RCC 7860 (cell line): ENCODE measurements around the gene CEACAM16.
"Not testable (repeated sequence)": the region's sequence is repeated elsewhere in the genome, so short reads cannot be mapped to it uniquely, and the experiment has no call there.

Experiments
- DNase-seq: peaks from one replicate; pipeline ENCODE4 v3.0.0-alpha.2; 2015; ENCODE audit warnings: low spot score
- FAIRE-seq: peaks from 2 replicates; lab custom pipeline; 2012; peaks lifted over from hg19 to GRCh38; lab: Jason Lieb, UNC

Gene CEACAM16

DNA sequence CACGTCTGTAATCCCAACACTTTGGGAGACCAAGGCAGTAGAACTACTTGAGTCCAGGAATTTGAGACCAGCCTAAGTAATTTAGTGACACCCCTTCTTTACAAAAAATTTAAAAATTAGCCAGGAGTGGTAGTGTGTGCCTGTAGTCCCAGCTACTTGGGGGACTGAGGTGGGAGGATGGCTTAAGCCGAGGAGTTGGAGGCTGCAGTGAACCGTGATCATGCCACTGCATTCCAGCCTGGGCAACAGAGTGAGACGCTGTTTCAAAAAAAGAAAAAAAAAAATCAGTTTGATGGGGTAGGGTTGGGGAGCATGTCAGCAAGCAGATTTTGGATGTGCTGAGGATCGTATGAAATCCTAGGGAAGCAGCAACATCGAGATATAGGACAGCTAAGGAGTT is 23.4 kb upstream of the CEACAM16 start:
- no peak for FAIRE-seq
- no peak for DNase-seq

DNA sequence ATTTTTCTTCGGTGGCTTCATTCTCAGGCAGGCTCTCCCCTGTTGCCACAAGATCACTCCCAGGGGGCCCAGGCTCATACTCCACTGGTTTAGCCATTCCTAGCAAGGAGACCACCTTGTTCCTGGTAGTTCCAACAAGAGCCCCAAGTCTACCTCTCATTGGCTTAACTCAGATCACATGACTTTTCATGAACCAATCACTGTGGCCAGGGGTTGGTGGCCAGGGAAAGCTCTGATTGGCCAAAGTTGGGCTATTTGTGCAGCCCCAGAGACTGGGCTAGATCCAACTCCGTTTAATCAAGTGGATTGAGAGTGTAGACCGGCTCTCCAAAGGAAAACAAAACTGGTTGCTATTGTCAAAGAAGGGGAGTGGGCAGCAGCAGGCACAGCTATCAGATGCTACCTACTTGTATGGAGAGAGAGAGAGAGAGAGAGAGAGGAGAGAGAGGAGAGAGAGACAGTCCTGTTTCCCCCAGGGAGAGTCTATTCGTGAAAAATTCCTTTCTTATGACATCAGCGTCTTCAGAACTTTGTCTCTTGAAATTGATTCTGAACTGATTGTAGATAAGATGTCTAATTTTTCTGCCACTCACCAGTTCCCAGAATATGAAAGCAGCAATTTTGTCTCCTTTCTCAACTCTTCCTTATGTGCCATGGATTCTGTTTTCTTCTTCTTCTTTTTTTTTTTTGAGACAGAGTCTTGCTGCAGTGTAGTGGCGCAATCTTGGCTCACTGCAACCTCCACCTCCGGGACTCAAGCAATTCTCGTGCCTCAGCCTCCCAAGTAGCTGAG is 21.7 kb upstream of the CEACAM16 start:
- FAIRE-seq (no peak), DNase-seq (peak; percentile 36)

DNA sequence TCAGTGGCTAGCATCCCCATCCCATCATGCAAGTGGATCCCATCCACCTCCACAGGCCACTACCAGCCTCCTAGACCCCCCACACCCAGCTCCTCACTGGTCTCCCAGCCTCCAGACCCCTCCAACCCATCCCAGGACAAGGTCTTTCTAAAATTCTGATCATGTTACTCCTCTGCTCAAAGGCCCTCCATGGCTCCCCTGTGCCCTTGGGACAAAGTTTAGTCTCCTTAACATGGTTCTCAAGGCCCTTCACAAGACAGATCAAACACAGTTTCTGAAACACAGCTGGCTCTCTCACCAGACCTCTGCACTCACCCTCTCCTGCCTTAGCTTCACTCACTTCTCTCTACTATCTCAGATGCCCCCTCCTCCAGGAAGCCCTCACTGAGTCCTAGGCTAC is 18.4 kb upstream of the CEACAM16 start:
- FAIRE-seq (no peak), DNase-seq (no peak)

DNA sequence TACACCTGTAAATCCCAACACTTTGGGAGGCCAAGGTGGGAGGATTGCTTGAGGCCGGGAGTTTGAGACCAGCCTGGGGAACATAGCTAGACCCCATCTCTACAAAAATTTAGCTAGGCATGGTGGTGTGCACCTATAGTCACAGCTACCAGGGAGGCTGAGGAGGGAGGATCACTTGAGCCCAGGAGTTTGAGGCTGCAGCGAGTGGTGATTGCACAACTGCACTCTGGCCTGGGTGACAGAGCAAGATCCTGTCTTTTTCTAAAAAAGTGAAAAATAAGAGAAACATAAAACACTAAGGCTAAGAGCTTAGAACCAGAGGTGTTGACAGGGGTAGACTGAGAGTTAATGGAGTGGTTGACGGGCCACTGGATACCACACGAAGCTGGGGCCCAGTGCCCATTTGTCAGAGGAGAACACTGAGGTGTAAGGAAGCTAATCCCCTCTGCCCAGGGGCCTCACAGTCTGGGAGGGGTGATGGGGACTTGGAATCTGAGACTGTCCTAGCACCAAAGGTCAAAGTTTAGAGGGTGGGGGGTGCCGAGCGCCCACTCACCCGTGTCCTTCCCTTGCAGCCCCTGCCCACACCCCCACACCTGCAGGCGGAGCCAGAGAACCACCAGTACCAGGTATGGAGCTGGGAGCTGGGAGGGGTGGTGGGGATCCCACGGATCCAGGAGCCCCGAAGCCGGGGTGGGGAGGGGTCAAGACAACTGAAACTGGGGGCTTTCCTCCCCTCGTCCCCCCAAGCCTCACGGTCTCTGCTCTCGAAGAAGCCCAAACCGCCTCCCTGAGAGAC is 16.8 kb upstream of the CEACAM16 start:
- DNase-seq (no peak), FAIRE-seq (no peak)

DNA sequence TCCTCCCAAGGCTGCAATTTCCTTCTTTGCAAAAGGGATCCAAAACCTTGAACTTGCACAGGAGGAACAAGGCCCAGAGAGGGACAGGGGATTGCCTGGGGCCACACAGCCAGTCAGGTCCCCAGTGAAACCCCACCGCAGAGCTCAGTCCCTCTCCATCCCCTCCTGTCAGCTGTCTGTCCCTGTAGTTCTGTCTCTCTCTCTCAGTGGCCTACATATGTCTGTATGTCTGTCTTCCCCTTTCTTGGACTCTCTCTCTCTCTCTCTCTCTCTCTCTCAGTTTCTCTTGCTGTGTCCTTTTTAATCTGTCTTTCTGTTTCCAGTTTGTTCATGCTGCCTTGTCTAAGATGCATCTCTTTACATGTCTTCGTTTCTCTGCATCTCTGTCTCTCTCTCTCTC is 16.1 kb upstream of the CEACAM16 start:
- no peak for FAIRE-seq
- no peak for DNase-seq

DNA sequence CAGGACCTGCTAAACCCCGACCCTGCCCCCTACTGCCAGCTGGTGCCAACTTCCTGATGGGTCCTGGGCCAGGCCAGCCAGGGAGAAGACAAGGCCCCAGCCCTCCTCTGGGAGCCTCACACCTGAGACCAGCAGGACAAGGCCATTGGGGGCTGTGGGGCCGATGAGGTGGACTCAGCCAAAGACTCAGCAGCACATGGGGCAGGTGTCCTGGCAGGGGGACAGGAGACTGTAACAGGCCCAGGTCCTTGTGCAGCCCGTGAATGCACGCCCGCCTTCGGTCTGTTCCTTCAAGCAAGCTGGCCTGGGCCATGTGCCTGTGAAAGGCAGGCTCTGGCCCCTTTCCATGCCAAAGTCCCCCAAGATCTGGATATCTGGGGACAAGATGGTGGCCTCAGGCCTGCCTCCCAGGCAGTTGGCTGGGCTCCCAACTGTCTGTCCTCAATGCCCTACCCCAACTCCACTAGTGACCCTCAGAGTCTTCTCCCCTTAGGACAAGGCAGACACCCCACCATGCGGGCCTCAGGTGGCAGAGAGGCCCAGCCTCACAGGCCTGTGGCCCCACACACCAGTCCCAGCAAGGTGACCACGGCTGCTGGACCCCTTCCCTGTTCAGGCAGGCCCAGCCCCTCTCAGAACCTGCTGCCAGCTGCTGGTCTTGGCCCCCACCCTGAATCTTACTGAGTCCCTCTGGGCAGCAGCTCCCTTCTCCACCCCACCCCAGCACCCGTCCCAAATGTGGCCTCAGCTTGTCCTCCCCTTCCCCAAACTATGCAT is 15.3 kb upstream of the CEACAM16 start:
- DNase-seq (no peak), FAIRE-seq (no peak)

DNA sequence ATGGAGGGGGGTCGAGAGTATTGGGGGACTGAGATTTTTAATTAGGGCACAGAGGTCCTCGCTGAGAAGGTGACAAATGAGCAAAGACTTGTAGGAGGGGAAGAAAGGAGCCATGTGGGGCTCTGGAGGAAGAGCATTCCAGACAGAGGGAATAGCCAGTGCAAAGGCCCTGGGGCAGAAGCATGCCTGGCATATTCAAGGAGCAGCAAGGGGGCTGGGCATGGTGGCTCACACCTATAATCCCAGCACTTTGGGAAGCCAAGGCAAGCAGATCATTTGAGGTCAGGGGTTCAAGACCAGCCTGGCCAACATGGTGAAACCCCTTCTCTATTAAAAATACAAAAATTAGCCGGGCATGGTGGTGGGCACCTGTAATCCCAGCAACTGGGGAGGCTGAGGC is 14.6 kb upstream of the CEACAM16 start:
- not testable (repeated sequence) for DNase-seq, FAIRE-seq

DNA sequence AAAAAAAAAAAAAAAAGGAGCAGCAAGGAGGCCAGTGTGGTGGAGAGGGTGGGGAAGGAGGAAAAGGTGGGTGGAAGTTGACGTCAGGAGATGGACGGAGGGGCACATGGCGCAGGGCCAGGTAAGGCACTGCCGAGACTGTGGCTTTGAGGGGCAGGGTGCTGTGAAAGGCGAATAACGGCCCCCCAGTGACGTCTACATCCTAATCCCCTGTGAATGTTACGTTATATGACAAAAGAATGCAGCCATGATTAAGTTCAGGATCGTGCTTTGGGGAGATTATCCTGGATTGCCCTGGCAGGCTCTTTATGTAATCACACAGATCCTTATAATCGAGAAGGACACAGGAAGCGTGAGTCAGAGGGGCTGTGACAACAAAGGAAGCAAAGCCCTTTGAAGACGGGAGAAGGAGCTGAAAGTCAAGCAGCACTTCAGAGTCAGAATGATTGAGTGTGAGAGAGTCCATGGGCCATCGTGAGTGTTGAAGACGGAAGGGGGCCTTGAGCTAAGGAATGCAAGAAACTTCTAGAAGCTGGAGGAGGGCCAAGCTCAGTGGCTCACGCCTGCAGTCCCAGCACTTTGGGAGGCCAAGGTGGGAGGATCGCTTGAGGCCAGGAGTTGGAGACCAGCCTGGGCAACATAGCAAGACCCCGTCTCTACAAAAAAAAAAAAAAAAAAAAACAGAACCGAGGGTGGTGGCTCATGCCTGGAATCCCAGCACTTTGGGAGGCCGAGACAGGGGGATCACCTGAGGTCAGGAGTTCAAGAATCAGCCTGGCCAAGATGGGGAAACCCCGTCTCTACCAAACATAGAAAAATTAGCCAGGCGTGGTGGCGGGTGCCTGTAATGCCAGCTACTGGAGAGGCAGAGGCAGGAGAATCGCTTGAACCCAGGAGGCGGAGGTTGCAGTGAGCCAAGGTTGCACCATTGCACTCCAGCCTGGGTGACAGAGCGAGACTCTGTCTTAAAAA is 13.8 kb upstream of the CEACAM16 start:
- FAIRE-seq (peak; percentile 8), DNase-seq (peak; percentile 70)

DNA sequence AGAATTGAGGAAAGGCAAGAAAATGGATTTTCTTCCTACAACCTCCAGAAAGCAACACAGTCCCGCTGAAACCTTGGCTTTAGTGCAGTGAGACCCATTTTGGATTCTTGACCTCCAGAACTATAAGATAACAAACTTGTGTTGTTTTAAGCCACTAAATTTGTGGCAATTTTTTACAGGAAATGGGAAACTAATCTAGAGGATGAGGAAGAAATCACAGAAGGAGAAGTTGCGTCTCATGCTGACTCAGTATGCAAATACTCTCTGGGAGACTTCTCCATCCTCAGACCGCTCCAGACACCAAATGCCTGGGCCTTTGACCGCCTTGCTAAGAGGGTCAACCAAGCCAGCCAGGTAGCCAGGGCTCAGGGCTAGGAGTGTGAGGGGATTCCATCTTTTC is 13.1 kb upstream of the CEACAM16 start:
- no peak for FAIRE-seq
- peak; percentile 40 for DNase-seq

DNA sequence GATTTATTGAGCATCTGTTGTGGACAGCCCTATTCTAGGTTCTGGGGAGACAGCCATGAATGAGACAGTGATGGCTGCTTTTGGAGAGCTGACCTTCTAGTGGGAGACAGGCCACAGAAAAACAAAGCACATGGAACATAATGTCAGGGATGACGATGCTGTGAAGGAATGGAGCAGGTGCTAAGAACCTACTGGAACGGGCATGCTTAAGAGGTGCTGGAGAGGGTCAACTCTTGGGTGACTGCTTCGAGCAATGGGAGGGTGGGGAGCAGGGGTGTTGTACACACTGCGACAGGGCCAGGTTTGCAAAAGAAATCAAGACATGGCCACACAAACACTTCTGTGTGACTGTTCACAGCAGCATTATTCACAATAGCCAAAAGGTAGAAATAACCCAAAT is 12.1 kb upstream of the CEACAM16 start:
- DNase-seq, result no peak
- no peak for FAIRE-seq

DNA sequence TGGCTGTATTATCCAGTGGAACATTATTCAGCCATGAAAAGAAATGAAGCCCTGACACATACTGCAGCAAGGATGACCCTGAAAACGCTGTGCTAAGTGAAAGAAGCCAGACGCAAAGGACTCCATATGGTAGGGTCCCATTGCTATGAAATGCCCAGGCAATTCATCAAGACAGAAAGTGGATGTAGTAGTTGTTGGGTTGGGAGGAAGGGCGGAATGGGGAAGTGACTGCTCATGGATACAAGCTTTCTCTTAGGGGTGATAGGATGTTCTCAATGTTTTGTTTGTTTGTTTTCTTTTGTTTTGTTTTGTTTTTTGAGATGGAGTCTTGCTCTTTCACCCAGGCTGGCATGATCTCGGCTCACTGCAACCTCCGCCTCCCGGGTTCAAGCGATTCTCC is 11.1 kb upstream of the CEACAM16 start:
- DNase-seq (no peak), FAIRE-seq (no peak)

DNA sequence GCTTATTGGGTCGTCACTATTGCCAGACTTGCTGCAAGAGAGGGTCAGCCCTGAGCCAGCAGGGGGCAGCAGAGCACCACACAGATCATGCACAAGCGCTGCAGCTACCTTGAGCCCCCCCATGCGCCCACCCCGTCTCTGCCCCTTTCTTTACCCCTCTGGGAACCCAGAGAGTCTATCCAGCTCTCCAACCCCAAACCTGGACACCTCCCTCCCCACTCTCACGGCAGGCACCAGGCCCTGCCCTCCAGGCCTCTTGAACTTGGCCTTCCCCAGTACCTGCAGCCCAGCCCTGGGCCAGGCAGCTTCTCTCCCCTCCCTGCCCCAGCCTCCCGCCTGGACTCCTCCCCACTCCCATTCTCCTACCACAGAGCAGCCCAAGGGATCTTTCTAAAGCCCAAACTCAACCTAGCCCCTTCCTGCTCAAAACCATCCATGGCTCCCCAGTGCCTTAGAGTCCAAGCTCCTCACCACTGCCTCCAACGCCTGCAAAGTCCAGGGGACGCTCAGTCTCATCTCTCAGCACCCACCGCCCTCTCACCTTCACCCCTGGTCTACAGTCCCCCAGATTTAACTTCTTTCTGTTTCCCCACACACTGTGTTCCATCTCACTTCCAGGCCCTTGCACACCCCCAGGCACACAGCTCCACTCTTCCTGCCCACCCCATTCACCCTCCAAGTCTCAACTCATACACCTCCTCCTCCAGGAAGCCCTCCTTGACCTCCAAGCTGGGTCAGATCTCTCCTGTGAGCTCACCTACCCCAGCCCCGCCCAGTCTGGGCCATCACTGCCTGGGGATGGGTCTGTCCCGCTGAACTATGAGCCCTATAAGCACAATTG is 9.4 kb upstream of the CEACAM16 start:
- no peak for FAIRE-seq

DNA sequence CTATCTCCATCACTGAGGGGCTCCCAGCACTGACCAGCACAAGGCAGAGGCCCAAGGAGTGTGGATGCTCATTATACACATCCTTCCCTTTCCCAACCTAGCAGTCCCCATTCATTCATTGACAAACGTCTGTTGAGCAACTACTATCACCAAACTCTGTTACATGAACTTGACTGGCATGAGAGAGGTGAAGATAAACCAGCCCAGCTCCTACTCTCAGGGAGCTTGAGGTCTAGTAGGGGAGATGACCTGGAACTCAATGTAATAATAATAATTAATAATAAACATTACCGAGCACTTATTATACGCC is 8.9 kb upstream of the CEACAM16 start:
- no peak for FAIRE-seq
- no peak for DNase-seq

More for the DNA sequence above, 9.4 kb upstream of the CEACAM16 start:
- DNase-seq, result peak; percentile 21

DNA sequence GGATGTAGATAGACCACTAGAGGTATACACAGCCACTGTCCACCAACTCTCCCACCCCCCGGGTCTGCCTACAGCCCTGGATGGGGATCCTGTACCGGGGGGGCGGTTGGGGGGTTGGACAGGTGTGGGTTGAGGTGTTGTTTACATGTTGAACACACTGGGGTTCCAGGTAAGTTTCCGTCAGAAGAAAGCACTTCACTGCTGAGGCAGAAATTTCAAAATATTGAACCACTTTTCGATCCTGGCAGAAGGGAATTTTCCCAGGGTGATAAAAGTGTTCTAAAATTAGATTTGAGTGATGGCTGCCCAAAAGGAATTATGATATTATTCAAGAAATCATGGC is 6.6 kb upstream of the CEACAM16 start:
- FAIRE-seq, result no peak
- DNase-seq, result no peak

DNA sequence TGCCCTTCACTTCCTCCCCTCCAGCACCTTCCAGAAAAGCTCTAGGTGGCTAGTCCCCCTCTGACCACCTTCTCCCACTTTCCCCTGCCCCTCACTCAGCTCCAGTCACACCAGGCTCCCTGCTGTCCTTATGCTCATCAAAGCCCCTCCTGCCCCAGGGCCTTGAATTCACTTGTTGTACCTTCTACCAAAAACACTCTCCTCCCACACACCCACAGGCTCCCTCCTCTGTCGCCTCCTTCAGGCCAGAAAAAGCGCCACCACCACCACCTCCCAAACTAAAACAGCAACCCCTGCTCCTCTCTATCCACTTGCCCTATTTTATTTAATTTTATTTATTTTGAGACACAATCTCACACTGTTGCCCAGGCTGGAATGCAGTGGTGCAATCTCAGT is 4.8 kb upstream of the CEACAM16 start:
- DNase-seq (no peak), FAIRE-seq (no peak)

DNA sequence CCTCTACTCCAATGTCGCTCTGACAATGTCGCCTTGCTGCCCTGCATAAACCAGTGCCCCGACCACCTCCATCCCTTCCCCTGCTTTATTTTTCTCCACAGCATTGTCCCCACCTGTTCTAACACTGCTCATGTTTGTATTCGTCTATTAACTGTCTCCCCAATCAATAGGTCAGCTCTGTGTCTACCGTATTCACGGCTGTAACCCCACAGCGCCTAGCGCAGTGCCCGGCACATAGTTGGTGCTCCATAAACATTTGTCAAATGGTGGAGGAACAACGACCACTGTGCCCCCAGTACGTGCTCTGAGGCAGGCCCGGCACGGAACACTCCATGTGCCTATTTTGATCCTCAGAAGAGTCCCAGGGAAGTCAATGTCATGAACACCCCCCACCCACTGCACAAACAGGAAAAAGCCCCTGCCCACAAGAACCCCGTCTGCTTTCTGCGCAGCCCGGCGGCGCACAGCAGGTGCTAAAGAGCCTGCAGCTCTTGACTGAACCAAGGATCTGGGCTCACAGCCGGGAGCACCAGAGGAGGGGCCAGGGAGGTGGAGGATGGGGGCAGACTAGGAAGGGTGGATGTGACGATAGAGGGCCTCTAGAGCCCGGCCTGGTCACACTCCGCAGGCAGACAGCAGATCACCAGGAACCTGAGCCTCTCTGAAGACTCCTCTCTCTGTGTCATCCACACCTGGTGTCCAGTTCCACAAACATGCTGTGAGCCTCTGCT is 1.8 kb upstream of the CEACAM16 start:
- DNase-seq, result no peak
- no peak for FAIRE-seq

DNA sequence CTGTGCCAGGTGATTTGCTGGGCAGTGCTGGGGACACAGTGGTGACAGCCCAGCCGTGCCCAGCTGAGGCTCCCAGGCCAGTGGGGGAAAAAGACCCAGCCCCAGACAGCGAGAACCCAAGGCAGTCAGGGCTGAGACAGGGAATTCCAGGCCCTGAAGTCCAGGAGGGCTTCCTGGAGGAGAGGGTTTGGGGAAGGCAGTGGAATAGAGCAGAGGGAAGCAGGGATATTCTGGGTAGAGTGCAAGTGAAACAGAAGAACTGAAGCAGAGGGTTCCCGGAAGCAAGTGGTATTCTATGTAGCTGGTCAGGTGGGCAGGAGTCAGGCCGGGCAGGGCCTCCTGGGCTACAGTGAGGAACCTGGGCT is 1.3 kb upstream of the CEACAM16 start:
- FAIRE-seq, result no peak

DNA sequence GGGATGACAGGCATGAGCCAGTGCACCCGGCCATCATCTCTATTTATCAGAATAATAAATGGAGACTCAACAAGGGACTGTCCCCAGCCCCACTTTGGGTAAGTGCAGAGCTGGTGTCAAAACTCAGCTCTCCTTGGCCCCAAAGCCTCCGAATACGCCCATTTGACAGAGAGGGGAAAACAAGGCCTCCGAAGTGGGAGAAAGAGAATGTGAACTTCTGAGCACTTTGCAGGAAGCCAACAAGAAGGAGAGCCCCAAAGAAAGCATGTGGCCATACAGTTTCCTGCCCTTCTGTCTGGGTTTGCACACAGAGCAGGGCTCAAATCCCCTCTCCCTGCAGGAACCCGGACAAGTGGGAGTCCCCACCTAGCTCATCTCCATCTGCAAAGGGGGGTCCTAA is 1.6 kb downstream of the CEACAM16 start:
- no peak for DNase-seq
- FAIRE-seq, result no peak

More for the DNA sequence above, 1.3 kb upstream of the CEACAM16 start:
- no peak for DNase-seq

DNA sequence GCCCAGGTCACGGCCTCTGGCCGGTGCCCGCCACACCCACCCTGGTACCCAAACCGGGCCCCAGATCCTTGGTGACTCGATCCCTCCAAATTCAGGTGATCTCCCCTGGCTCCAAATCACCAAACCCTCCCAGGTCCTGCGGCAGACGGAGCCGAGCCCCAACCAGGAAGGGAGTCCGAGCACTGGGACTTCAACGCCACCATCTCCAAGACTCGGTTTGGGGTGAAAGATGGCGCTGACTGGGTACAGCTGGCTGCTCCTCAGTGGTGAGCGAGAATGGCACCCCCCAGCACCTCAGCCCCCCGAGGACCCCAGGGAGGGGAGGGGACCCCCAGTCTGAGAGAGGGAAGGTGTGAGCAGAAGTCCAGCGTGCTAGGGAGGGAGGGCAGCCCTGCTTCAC is 2.3 kb downstream of the CEACAM16 start:
- no peak for FAIRE-seq

More for the DNA sequence above, 2.3 kb downstream of the CEACAM16 start:
- DNase-seq, result no peak
